ENCODE results near the gene KCTD18.

The KCTD18 gene

DNA sequence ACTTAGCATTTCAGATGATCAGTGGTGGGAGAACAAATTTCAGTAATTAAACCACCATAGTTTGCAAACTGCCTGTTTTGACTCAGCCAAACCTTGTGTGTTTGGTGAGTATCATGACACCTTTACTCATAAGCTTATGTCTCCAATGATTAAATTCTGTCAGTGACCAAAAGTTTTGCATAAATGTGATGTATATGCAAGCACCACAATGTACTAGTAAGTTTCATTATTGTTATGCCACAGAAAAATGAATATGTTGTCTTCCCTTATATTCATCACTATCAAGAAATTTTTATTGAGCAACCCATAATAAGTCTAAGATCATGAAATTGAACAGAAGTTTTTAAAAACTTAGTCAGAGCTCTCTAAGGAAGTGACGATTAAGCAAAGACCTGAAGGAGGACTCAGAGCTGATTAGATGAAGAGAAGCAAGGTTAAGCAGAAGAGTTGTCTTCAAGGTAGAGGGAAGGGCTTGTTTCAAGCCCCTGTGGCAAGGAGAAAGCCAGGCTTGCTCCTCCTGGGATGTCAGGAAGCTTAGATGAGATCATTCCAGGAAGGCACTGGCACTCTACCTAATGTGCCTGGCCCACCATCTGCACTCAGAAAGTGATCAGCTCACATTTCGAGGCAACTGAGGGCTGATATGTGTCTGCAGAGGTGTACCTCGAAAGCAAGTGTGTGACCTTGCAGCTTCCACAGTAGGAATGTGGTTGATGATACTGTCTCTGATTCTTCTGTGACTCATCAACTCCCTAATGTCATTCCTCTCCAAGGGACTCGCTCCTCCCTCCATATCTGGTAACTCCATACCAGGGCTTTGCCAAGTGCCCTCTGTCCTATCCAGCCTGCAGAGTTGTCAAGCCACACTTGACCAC lies 54.7 kb downstream of the KCTD18 start:
- no peak for DNase-seq
- Histone ChIP-seq H3K27ac (no peak overlapping the region), H3K9me3 (ENCODE audit: severe bottlenecking) (no peaks in the 10 kb centered on the region), H3K4me3 (ENCODE audit: low read depth, low read length) (no peak overlapping the region), H3K36me3 (no peaks in the 10 kb centered on the region), H3K27me3 (ENCODE audit: insufficient read depth, low read depth, severe bottlenecking) (no peaks in the 10 kb centered on the region)
- TF ChIP-seq, protein P1, sequence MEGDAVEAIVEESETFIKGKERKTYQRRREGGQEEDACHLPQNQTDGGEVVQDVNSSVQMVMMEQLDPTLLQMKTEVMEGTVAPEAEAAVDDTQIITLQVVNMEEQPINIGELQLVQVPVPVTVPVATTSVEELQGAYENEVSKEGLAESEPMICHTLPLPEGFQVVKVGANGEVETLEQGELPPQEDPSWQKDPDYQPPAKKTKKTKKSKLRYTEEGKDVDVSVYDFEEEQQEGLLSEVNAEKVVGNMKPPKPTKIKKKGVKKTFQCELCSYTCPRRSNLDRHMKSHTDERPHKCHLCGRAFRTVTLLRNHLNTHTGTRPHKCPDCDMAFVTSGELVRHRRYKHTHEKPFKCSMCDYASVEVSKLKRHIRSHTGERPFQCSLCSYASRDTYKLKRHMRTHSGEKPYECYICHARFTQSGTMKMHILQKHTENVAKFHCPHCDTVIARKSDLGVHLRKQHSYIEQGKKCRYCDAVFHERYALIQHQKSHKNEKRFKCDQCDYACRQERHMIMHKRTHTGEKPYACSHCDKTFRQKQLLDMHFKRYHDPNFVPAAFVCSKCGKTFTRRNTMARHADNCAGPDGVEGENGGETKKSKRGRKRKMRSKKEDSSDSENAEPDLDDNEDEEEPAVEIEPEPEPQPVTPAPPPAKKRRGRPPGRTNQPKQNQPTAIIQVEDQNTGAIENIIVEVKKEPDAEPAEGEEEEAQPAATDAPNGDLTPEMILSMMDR (IDR thresholded peaks at IDR 0.05; ENCODE audit: low read depth, low read length): no peak

DNA sequence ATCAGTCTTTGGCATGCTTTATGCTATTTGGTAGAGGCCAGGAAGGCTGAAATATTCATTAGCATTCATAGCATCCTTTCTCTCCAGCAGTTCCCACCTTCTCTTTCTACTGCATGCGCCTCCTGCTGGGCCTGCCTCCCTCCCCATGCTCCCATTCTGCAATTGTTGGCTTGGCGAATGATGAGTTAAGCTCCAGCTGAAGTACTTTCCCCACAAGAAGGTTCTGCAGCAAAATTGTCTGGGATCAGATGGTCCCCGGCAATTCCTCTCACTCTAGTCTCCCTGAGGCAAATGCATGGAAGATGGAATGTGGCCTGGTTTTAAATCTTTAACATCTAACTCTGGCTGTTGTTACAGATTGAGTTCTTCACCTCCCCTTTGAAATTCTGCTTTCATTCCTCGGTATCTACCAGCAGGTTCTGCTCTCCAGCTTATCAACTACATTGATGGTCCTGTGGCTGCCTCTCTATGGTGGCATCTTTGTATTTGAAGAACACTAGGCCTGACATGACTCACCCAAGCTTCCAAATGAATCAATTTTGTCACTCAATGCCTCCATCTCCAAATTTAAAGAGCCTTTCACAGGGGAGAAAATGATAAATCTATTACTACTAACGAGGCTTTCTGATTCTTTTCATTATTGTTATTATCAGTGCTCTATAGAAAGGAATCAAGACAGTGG lies 55.9 kb downstream of the KCTD18 start:
- H3K27ac ChIP-seq: no peak overlapping the region
- DNase-seq: no peak
- H3K27me3 ChIP-seq (ENCODE audit: insufficient read depth, low read depth, severe bottlenecking): no peaks in the 10 kb centered on the region
- TF ChIP-seq, protein P1 (IDR thresholded peaks at IDR 0.05; ENCODE audit: low read depth, low read length): no peak
- no peaks in the 10 kb centered on the region for H3K9me3 ChIP-seq (ENCODE audit: severe bottlenecking)
- H3K4me3 ChIP-seq (ENCODE audit: low read depth, low read length): no peak overlapping the region
- no peaks in the 10 kb centered on the region for H3K36me3 ChIP-seq

DNA sequence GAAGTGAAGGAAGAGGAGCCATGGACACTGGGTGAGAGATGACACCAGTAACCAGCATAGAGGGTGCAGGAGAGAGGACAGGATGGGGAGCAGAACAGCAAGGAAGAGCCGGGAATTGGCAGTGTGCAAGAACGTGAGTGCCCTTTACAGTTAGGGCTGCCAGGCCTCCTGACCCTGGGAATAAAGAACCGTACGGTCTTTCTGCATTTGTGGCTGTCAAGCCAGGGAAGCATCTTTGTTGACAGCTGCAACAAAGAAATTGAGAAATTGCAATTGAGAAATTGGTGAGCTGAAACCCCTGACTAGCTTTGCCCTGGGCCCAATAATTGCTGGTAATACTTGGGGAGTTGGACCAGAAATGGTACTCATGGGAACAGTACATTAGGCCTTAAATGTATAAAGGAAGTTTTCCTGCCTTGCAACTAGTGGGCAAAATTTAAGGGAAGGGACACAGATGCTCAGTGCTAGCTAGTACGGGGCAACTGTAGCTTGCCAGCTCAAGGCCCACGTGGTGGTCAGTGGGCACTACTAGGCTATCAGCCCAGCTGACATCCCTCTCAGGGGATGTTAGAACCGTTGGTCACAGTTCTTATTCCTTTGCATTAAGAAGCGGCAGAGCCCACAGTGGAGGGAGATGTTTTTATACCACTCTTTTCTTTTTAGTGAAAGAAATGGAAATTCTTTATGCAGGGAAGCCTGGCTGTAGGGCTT lies 56.6 kb downstream of the KCTD18 start:
- H3K9me3 ChIP-seq (ENCODE audit: severe bottlenecking): no peaks in the 10 kb centered on the region
- no peak overlapping the region for H3K27ac ChIP-seq
- DNase-seq: no peak
- no peaks in the 10 kb centered on the region for H3K36me3 ChIP-seq
- H3K4me3 ChIP-seq (ENCODE audit: low read depth, low read length): no peak overlapping the region
- TF ChIP-seq, protein P1 (IDR thresholded peaks at IDR 0.05; ENCODE audit: low read depth, low read length): no peak
- no peaks in the 10 kb centered on the region for H3K27me3 ChIP-seq (ENCODE audit: insufficient read depth, low read depth, severe bottlenecking)

DNA sequence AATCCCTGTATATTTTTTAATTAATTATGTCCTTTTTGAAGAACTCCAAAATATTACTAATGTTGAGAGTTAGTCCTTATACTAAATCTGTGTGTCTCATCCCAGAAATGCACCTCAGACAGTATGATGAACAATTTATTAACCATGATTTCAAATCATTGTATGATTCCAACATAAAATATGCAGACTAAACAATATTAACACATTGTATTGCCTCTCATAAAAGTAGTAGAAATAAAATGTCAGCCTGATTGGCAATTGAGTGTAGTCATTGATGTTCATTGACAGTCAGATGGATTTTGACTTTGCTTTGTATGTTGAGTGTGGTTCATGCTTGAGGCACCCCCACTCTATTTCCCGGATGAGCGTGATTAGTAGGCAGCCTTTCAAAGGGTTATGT lies 57.5 kb downstream of the KCTD18 start:
- TF ChIP-seq, protein P1 (IDR thresholded peaks at IDR 0.05; ENCODE audit: low read depth, low read length): no peak
- Histone ChIP-seq H3K27ac (no peak overlapping the region), H3K4me3 (ENCODE audit: low read depth, low read length) (no peak overlapping the region), H3K27me3 (ENCODE audit: insufficient read depth, low read depth, severe bottlenecking) (no peaks in the 10 kb centered on the region), H3K36me3 (no peaks in the 10 kb centered on the region), H3K9me3 (ENCODE audit: severe bottlenecking) (no peaks in the 10 kb centered on the region)
- no peak for DNase-seq

DNA sequence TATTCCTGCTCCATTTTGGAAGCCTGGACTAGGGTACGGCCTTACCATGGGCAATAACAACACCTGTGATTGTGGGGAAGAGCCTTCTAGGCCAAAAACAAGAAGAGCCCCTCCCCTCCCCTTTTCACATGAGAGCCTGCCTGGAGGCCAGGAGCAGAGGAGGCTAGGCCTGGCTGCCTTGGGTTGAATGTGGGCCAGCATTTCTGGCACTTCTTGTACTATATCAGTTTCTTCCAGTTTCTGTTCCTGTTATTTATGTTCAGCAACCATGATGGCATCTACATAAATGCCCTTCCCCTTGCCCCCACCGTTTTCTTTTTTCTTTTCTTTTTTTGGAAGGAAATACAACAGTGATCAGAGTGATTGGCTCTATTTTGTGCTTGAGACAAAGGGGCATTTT lies 58.4 kb downstream of the KCTD18 start:
- TF ChIP-seq, protein P1 (IDR thresholded peaks at IDR 0.05; ENCODE audit: low read depth, low read length): no peak
- H3K27ac ChIP-seq: no peak overlapping the region
- H3K4me3 ChIP-seq (ENCODE audit: low read depth, low read length): no peak overlapping the region
- H3K9me3 ChIP-seq (ENCODE audit: severe bottlenecking): no peaks in the 10 kb centered on the region
- DNase-seq: no peak
- no peaks in the 10 kb centered on the region for H3K36me3 ChIP-seq
- no peaks in the 10 kb centered on the region for H3K27me3 ChIP-seq (ENCODE audit: insufficient read depth, low read depth, severe bottlenecking)
